ENCODE results near the gene CPE.
A peak's percentile ranks its signal among the peaks of the same experiment; 100 is the strongest.

Gene CPE

DNA sequence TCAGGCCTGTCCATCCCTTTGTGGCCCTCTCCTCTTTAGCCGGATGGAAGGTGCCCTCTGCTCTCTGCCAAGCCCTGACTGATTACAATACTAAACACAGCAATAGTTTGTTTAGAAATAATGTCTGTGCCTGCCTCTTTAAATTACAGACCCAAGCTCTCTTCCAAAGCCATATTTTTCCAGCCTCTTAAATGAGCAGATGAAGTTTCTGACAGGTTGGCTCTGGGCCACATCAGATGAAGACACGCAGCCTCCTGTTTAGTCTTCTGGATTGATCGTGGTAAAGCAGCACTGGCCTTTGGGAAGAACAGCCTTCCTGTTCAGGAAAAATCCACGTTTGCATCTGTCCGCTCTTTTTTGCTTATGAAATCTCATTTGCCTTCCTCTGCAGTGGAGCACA, 133.6 kb downstream of the CPE start:
- no peak for DNase-seq (ENCODE audit: low spot score)

GRCh38 chr4:165514739-165515138, 135.9 kb downstream of the CPE start:
- no peak for DNase-seq (ENCODE audit: low spot score)

DNA sequence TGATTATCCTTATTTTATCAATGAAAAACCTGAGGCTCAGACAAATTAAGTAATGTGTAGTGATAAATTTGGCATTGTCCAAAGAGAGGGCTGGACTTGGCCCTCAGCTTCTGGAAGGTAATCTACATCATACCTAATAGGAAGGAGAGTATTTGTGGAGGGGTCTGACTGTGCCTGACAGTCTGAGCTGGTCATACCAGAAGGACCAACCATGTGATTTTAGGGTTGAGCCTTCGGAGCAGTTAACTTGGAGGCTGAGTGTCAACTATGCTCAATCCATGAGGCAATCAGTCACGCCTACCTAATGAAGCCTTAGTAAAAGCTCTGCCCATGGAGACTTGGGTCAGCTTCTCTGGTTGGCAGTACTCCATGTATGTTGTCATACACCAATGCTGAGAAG, 136.4 kb downstream of the CPE start:
- DNase-seq (ENCODE audit: low spot score) = no peak

GRCh38 chr4:165516281-165516833, 137.5 kb downstream of the CPE start:
- DNase-seq (ENCODE audit: low spot score) = no peak

DNA sequence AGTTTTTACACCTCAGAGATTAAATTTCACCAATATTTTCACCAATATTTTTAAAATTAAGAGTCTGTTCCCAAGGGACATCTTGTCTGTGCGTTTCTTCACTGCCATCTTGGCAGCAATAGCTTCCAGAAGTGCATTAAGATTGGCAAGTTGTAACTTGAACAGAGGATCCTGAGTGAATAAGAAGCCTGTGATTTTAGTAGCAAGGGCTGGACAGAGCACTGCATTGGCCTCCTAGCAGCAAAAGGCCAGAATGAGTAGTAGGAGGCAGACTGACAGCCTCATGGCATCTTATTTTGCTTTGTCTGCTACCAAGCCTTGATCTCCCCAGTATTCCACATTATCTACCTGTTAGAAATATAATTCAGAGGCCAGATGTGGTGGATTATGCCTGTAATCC, 138.4 kb downstream of the CPE start:
- DNase-seq (ENCODE audit: low spot score) = no peak

GRCh38 chr4:165518024-165518616, 139.3 kb downstream of the CPE start:
- no peak for DNase-seq (ENCODE audit: low spot score)

DNA sequence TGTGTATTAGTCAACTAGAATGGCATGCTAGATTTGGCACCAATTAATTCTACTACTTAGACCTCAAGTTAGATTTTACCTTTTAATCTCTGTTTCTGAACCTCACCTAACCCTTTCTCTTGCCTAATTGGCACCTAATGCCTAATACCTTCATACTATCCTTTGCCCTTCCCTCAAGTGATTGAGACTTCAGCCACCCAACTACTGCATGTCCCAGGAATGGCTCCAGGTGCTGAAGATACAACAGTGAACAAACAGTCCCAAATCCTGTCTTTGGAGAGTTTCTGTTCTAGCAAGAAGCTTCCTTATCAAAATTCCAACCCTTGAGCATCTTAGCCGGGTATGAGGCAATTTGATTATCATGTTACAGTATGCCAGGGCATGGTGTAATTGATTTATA, 139.9 kb downstream of the CPE start:
- DNase-seq (ENCODE audit: low spot score) = no peak

DNA sequence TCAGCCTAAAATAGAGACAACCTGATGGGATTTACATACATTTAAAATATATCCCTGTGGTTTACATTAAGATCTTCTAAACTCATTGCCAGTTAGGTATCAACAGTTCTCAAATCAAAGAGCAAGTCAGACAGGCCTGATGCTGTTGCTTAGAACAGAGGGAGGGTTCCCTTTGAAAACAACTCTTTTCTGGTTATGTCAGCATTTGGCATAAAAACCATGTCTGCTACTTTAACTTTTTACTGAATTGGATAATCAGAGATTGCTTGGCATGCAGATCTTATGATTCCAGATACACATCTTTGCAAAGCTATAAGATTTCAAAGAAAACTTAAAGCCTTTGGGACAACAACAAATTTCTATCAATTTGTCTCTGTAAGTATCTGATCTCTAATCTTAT, 140.8 kb downstream of the CPE start:
- DNase-seq (ENCODE audit: low spot score) = no peak

DNA sequence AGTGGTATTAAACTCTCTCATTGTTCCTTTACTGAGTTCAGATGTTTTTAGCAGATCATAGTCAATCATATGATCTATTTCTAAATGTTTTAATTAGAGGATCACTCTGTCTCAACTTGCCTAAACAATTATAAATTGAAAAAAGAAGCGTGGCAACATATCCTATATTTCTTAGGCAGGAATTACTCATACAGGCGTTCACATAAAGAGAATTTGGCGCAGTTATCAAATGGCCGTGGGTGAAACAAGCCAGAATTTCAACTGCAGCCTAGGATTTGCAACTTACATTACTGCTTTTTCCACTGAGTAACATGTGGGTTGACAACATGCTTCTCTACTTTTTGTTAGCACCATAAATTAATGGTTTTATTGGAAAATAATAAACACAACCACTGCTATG, 141.3 kb downstream of the CPE start:
- DNase-seq (ENCODE audit: low spot score) = no peak

- no peak for DNase-seq (ENCODE audit: low spot score)
Observed at GRCh38 chr4:165522050-165522449, 143.2 kb downstream of the CPE start.

DNA sequence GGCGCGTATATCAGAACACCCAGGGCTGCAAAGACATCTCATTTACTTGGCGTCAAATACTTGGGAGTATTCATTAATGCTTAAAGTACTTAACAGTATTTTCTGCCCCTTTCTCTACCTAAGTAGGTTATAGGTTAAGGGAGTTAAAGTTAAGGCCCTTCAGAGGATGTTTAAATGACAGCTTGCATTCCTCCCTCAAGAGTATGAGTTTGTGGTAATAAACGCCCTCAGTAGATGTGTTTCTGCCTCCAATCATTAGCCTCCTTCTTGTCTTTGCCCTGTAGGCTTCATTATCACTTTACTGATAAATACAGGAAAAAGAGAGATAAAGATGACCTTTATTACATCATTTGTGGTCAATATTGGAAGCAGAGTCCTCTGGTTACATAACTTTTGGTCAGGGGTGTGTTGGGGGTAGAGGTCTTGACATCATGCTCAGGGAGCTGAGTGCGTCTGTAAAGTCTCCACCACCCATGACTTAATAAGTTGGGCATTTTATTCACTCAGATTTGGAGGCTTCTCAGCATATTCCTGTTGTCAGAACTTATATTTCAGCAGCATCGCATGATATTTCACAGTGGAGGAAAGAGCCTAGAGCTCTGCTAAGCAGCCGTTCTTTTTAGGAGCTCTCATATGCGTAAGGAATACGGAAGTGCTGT, 145.9 kb downstream of the CPE start:
- DNase-seq (ENCODE audit: low spot score) = no peak

- no peak for DNase-seq (ENCODE audit: low spot score)
Observed at GRCh38 chr4:165532976-165533375, 154.2 kb downstream of the CPE start.

DNA sequence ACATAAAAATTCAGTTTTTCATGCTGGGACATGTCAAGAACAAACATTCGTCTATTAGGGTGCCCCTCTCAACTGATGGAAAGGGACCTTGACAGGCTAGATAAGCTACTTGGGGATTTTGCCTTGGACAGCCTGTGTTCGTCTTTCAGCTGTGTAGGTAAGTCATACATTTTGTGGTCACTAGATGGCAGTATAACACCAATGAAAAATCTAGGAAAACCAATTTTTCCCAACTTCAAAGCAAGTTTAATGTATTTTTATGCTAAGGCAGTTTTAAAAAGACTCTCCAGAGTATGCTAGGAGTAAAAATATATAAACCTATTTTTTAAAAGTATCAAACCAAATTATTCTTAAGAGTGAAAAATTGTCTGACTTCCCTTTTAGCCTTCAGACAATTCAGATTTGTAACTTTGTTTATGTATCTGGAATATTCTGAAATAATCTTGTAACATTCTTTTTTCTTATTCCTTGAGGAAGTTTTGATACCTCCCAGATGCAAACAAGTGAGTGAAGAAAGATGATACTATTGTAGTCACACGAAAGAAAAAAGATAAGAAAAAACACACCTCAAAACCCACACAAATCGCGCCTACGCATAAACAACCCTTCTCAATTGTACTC, 158.3 kb downstream of the CPE start:
- peak; percentile 48 for DNase-seq (ENCODE audit: low spot score)

GRCh38 chr4:165539801-165540200, 161.0 kb downstream of the CPE start:
- no peak for DNase-seq (ENCODE audit: low spot score)

GRCh38 chr4:165540206-165540830, 161.5 kb downstream of the CPE start:
- no peak for DNase-seq (ENCODE audit: low spot score)

- no peak for DNase-seq (ENCODE audit: low spot score)
Observed at GRCh38 chr4:165541851-165542459, 163.1 kb downstream of the CPE start.

- no peak for DNase-seq (ENCODE audit: low spot score)
Observed at GRCh38 chr4:165542476-165542875, 163.7 kb downstream of the CPE start.
